ENCODE measurements around the gene SF3B4. TPM values are rescaled to one million over a fixed set of nuclear protein-coding genes. Genes with fewer than 3 reads are reported as not detected.

The SF3B4 gene
- total and polyA plus RNA-seq, 4 donors, result 6.3 to 16.6 (median 12.5) TPM

- H3K4me3 ChIP-seq (ENCODE audit: low read depth in 1 of 3, low read length in 3 of 3), result no peak overlapping the region
- H3K27ac ChIP-seq (ENCODE audit: low read depth in 1 of 2, low read length in 2 of 2), result no peak overlapping the region
- no peak for TF ChIP-seq GABPA (IDR thresholded peaks at IDR 0.05 in 1 of 2, conservative IDR thresholded peaks at IDR 0.05 in 1 of 2)
- TF ChIP-seq CTCF (IDR thresholded peaks at IDR 0.05; ENCODE audit: low read depth, low read length, missing input control), result no peak
- TF ChIP-seq YY1 (IDR thresholded peaks at IDR 0.05), result no peak
- no peak for TF ChIP-seq FOXA1 (IDR thresholded peaks at IDR 0.05)
- no peak for TF ChIP-seq NR2F2 (IDR thresholded peaks at IDR 0.05)
- H3K9me3 ChIP-seq (ENCODE audit: control insufficient read depth in 4 of 4, low read length in 3 of 4), result no peaks in the 10 kb centered on the region
- no peaks in the 10 kb centered on the region for H3K4me1 ChIP-seq (ENCODE audit: control insufficient read depth in 4 of 4, insufficient read depth in 4 of 4, low read length in 3 of 4)
- H3K9ac ChIP-seq (ENCODE audit: low read depth in 1 of 2, low read length in 2 of 2), result no peak overlapping the region
- DNase-seq (ENCODE audit: low spot score), result no peak
- H3K36me3 ChIP-seq (ENCODE audit: control insufficient read depth in 4 of 4, insufficient read depth in 3 of 4, low read depth in 1 of 4, low read length in 3 of 4), result peaks cover 7 to 36% (median 28%) of the 10 kb centered on the region in 4 donors
- WGBS, result 87% methylated on average over 6 of the region's 6 CpGs
- H3K27me3 ChIP-seq (ENCODE audit: control insufficient read depth in 4 of 4, insufficient read depth in 4 of 4, low read length in 3 of 4), result no peaks in the 10 kb centered on the region
Measured at GRCh38 chr1:149949911-149950310, 22.3 kb upstream of the SF3B4 start.

GRCh38 chr1:149945206-149945605 lies 17.6 kb upstream of the SF3B4 start:
- Histone ChIP-seq H3K9me3 (ENCODE audit: control insufficient read depth in 4 of 4, low read length in 3 of 4) (no peaks in the 10 kb centered on the region), H3K36me3 (ENCODE audit: control insufficient read depth in 4 of 4, insufficient read depth in 3 of 4, low read depth in 1 of 4, low read length in 3 of 4) (peaks cover 12 to 49% (median 33%) of the 10 kb centered on the region in 4 donors), H3K27ac (ENCODE audit: low read depth in 1 of 2, low read length in 2 of 2) (no peak overlapping the region), H3K4me3 (ENCODE audit: low read depth in 1 of 3, low read length in 3 of 3) (no peak overlapping the region), H3K4me1 (ENCODE audit: control insufficient read depth in 4 of 4, insufficient read depth in 4 of 4, low read length in 3 of 4) (no peaks in the 10 kb centered on the region), H3K27me3 (ENCODE audit: control insufficient read depth in 4 of 4, insufficient read depth in 4 of 4, low read length in 3 of 4) (no peaks in the 10 kb centered on the region), H3K9ac (ENCODE audit: low read depth in 1 of 2, low read length in 2 of 2) (no peak overlapping the region)
- WGBS, result 97% methylated on average over 4 of the region's 4 CpGs
- TF ChIP-seq ZBTB33 (IDR thresholded peaks at IDR 0.05), result no peak
- TF ChIP-seq JUND (IDR thresholded peaks at IDR 0.05), result no peak
- no peak for TF ChIP-seq CTCF (IDR thresholded peaks at IDR 0.05; ENCODE audit: low read depth, low read length, missing input control)
- no peak for TF ChIP-seq ATF3 (IDR thresholded peaks at IDR 0.05)
- no peak for TF ChIP-seq MAX (IDR thresholded peaks at IDR 0.05)
- TF ChIP-seq FOXA1 (IDR thresholded peaks at IDR 0.05), result no peak
- TF ChIP-seq YY1 (IDR thresholded peaks at IDR 0.05), result no peak
- no peak for TF ChIP-seq RXRA (IDR thresholded peaks at IDR 0.05)
- no peak for TF ChIP-seq NR2F2 (IDR thresholded peaks at IDR 0.05)
- no peak for TF ChIP-seq GABPA (IDR thresholded peaks at IDR 0.05 in 1 of 2, conservative IDR thresholded peaks at IDR 0.05 in 1 of 2)
- no peak for TF ChIP-seq FOXA2 (IDR thresholded peaks at IDR 0.05)
- DNase-seq (ENCODE audit: low spot score), result no peak

Data from liver (tissue), 9 donors.